ENCODE data around the gene KDM4C. TPM values are rescaled to one million over a fixed set of nuclear protein-coding genes. Genes with fewer than 3 reads are reported as not detected.
"Not testable (repeated sequence)": the region's sequence is repeated elsewhere in the genome, so short reads cannot be mapped to it uniquely, and the experiment has no call there.

The KDM4C gene
- total and polyA plus RNA-seq, 12 donors: 6.1 to 18.2 (median 14.6) TPM

- ATAC-seq (no peak), DNase-seq (no peak)
- Histone ChIP-seq H3K27ac (no peak overlapping the region), H3K4me3 (no peak overlapping the region), H3K9me3 (peaks cover 0 to 2% (median 0%) of the 10 kb centered on the region in 11 donors), H3K27me3 (no peaks in the 10 kb centered on the region), H3K36me3 (no peaks in the 10 kb centered on the region), H3K4me1 (peaks cover 0 to 6% (median 0%) of the 10 kb centered on the region in 9 donors)
- intact Hi-C loops (cut with DNase I): no loop called here
- WGBS, 2 donors: 95 to 97% methylated on average over 2 of the region's 2 CpGs
- no peak for TF ChIP-seq CTCF (IDR thresholded peaks at IDR 0.05)
Observed at GRCh38 chr9:6714176-6714575, 43.6 kb upstream of the KDM4C start.

GRCh38 chr9:6715153-6715754 is 42.5 kb upstream of the KDM4C start:
- WGBS, 2 donors: 89 to 95% methylated on average over 28 of the region's 28 CpGs
- H3K4me3 ChIP-seq: peak overlapping the region in 8 of 10 donors; percentile 23 to 59 (median 52)

GRCh38 chr9:6715755-6716643 is 41.8 kb upstream of the KDM4C start:
- Histone ChIP-seq H3K9me3 (no peaks in the 10 kb centered on the region), H3K36me3 (no peaks in the 10 kb centered on the region), H3K27ac (peak overlapping the region in 1 of 10 donors; percentile 23), H3K4me1 (peaks cover 0 to 6% (median 0%) of the 10 kb centered on the region in 9 donors), H3K4me3 (peak overlapping the region; percentile 23 to 59 (median 50)), H3K27me3 (no peaks in the 10 kb centered on the region)
- DNase-seq (peak; percentile 25 to 70), ATAC-seq (peak; percentile 69 to 93 (median 88))
- intact Hi-C loops (cut with DNase I): no loop called here
- WGBS, 2 donors: 20 to 33% methylated on average over 61 of the region's 61 CpGs
- no peak for TF ChIP-seq CTCF (IDR thresholded peaks at IDR 0.05)

More at GRCh38 chr9:6715153-6715754, 42.5 kb upstream of the KDM4C start:
- H3K27me3 ChIP-seq; DNase-seq; H3K27ac ChIP-seq; intact Hi-C loops (cut with DNase I); ATAC-seq; H3K4me1 ChIP-seq; H3K9me3 ChIP-seq; H3K36me3 ChIP-seq: not testable (repeated sequence)

GRCh38 chr9:6716766-6717165 is 41.0 kb upstream of the KDM4C start:
- ATAC-seq (no peak), DNase-seq (no peak)
- Histone ChIP-seq H3K36me3 (no peaks in the 10 kb centered on the region), H3K27me3 (no peaks in the 10 kb centered on the region), H3K9me3 (no peaks in the 10 kb centered on the region), H3K4me3 (peak overlapping the region in 2 of 10 donors; percentile 49 to 54), H3K27ac (no peak overlapping the region), H3K4me1 (peaks cover 0 to 6% (median 0%) of the 10 kb centered on the region in 9 donors)
- WGBS, 2 donors: 91 to 92% methylated on average over 9 of the region's 9 CpGs
- intact Hi-C loops (cut with DNase I): no loop called here
- no peak for TF ChIP-seq CTCF (IDR thresholded peaks at IDR 0.05)
